ENCODE data around the gene HSF2BP. TPM values are rescaled to one million over a fixed set of nuclear protein-coding genes. Genes with fewer than 3 reads are reported as not detected.
"Not testable (repeated sequence)": the region's sequence is repeated elsewhere in the genome, so short reads cannot be mapped to it uniquely, and the experiment has no call there.

Gene HSF2BP
- polyA plus RNA-seq, 1 experiment, result 1.1 TPM

DNA sequence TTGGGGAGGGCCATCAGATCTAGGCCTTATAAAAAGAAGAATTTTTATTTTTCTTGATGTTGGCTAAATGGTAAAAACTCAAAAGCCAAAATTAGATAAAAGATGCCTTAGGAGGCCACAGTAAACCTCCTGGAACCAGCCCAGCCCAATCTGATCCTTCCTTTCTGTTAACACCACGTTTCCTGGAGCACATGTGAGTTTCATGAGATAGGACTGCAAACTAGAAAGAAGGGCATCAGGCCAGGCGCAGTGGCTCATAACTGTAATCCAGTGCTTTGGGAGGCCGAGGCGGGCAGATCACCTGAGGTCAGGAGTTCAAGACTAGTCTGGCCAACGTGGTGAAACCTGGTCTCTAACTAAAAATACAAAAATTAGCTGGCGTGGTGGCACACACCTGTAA, 6.7 kb downstream of the HSF2BP start:
- Histone ChIP-seq H3K27ac (ENCODE audit: low read depth, low read length) (no peak overlapping the region), H3K9me3 (ENCODE audit: control insufficient read depth, insufficient read depth, low read length) (peaks cover under 1% of the 10 kb centered on the region; the same call in 1 of the 2 replicates), H3K4me3 (ENCODE audit: low read depth, low read length) (no peak overlapping the region), H3K27me3 (ENCODE audit: control insufficient read depth, insufficient read depth, low read length) (peaks cover 3% of the 10 kb centered on the region)
- ChIA-PET CTCF (no interaction called here), POLR2A (no interaction called here)
- DNase-seq (ENCODE audit: low read depth, low spot score), result no peak
- TF ChIP-seq, protein P1, sequence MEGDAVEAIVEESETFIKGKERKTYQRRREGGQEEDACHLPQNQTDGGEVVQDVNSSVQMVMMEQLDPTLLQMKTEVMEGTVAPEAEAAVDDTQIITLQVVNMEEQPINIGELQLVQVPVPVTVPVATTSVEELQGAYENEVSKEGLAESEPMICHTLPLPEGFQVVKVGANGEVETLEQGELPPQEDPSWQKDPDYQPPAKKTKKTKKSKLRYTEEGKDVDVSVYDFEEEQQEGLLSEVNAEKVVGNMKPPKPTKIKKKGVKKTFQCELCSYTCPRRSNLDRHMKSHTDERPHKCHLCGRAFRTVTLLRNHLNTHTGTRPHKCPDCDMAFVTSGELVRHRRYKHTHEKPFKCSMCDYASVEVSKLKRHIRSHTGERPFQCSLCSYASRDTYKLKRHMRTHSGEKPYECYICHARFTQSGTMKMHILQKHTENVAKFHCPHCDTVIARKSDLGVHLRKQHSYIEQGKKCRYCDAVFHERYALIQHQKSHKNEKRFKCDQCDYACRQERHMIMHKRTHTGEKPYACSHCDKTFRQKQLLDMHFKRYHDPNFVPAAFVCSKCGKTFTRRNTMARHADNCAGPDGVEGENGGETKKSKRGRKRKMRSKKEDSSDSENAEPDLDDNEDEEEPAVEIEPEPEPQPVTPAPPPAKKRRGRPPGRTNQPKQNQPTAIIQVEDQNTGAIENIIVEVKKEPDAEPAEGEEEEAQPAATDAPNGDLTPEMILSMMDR (IDR thresholded peaks at IDR 0.05; ENCODE audit: low read depth, low read length), result no peak

DNA sequence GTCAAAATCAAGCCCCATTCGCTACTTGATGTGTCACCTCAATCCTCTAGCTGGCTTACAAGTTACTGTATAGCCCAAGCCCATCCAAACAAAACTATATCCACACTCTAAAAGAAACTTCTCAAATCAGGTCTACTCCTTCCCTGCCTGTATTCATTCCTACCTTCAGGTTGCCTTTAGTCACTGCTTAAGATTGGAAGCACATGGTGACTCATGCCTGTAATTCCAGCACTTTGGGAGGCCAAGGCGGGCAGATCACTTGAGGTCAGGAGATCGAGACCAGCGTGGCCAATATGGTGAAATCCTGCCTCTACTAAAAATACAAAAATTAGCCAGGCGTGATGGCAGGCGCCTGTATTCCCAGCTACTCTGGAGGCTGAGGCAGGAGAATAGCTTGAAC, 7.4 kb downstream of the HSF2BP start:
- H3K27ac ChIP-seq (ENCODE audit: low read depth, low read length); DNase-seq (ENCODE audit: low read depth, low spot score); H3K4me3 ChIP-seq (ENCODE audit: low read depth, low read length); H3K9me3 ChIP-seq (ENCODE audit: control insufficient read depth, insufficient read depth, low read length); POLR2A ChIA-PET; H3K27me3 ChIP-seq (ENCODE audit: control insufficient read depth, insufficient read depth, low read length): not testable (repeated sequence)
- CTCF ChIA-PET, result interaction anchor here (0.7 kb wide), 1 partner anchor 359 kb away, joined by 3 read pairs; no protein-coding TSS in a partner anchor

DNA sequence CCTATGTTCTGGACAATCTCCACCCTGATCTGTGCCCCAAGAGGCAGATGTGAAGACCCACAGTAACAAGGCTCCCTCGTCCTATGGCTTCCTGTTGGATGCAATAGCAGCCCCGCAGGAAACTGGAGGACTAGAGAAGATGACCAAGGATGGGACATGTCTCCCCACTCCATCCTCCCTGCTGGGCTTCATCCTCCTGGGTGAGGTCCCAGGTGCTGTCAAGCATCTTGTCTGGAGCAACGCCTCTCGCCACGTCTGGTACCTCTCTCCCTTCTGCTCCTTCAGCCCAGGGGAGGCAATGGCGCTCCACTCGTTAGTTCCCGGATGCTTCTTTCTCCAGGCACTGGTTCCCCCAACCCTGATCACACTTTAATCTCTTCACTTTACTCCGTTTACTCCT, 11.1 kb downstream of the HSF2BP start:
- H3K4me3 ChIP-seq (ENCODE audit: low read depth, low read length), result no peak overlapping the region
- TF ChIP-seq, protein P1 (IDR thresholded peaks at IDR 0.05; ENCODE audit: low read depth, low read length), result no peak
- no peak overlapping the region for H3K27ac ChIP-seq (ENCODE audit: low read depth, low read length)
- DNase-seq (ENCODE audit: low read depth, low spot score), result no peak
- POLR2A ChIA-PET, result no interaction called here
- CTCF ChIA-PET, result no interaction called here
- H3K27me3 ChIP-seq (ENCODE audit: control insufficient read depth, insufficient read depth, low read length), result peaks cover 3% of the 10 kb centered on the region
- H3K9me3 ChIP-seq (ENCODE audit: control insufficient read depth, insufficient read depth, low read length), result no peaks in the 10 kb centered on the region

DNA sequence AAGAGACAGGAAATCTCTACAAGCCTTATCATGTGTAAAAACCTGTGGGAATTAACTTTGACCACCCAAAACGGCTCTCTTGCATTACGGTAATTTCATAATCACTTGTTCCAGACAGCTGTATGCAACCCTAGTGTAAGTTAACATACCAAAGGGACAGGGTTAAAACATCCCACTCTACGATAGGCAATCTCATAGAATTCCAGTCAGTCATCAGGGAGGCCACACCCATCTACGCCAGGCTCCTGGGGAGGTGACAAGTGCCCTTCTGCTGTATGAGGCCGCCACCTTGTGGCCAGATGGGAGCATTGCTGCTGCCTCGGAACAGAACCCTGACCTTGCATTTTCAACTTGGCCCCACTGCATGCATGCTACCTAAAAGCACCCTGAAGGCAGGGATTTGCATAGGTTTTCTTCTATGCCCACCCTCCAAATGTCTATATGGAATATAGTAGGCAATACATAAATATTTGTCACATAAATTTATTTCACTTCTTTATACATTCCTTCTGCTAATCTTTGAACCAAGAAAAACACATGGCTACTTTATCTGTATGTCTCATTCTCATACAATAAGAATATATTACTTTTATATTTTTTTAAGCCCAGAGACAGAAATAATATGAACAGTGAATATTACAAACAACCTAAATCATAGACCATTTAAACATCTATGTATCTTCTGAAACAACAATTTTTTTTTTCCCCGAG, 12.6 kb downstream of the HSF2BP start:
- H3K27ac ChIP-seq (ENCODE audit: low read depth, low read length), result no peak overlapping the region
- TF ChIP-seq, protein P1 (IDR thresholded peaks at IDR 0.05; ENCODE audit: low read depth, low read length), result peak; percentile 99
- no peaks in the 10 kb centered on the region for H3K9me3 ChIP-seq (ENCODE audit: control insufficient read depth, insufficient read depth, low read length)
- peaks cover 3% of the 10 kb centered on the region for H3K27me3 ChIP-seq (ENCODE audit: control insufficient read depth, insufficient read depth, low read length)
- DNase-seq (ENCODE audit: low read depth, low spot score), result peak; percentile 81
- H3K4me3 ChIP-seq (ENCODE audit: low read depth, low read length), result no peak overlapping the region
- CTCF ChIA-PET, result interaction anchor here (0.7 to 2.5 kb wide), 15 partner anchors 8 to 455 kb away, joined by 3 to 35 read pairs (median 4); no protein-coding TSS in a partner anchor
- POLR2A ChIA-PET, result no interaction called here

DNA sequence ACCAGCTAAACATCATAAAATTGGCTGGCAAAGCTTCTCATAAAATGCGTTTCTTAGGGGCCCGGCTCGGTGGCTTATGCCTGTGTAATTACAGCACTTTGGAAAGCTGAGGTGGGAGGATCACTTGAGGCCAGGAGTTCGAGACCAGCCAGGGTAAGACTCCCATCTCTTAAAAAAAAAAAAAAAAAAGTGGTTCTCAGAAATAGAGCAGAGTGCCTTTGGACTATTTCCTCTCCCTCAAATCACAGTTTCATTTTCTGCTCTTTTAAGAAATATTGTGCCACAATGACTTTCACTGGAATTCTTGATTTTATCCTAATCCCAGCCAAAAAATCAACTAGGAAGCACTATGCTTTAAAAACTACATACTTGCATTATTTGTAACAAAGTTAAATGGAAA, 13.3 kb downstream of the HSF2BP start:
- ChIA-PET POLR2A (no interaction called here), CTCF (interaction anchor here (0.7 to 2.5 kb wide), 15 partner anchors 9 to 454 kb away, joined by 3 to 35 read pairs (median 4); no protein-coding TSS in a partner anchor)
- peaks cover 3% of the 10 kb centered on the region for H3K27me3 ChIP-seq (ENCODE audit: control insufficient read depth, insufficient read depth, low read length)
- no peaks in the 10 kb centered on the region for H3K9me3 ChIP-seq (ENCODE audit: control insufficient read depth, insufficient read depth, low read length)
- H3K27ac ChIP-seq (ENCODE audit: low read depth, low read length), result no peak overlapping the region
- TF ChIP-seq, protein P1 (IDR thresholded peaks at IDR 0.05; ENCODE audit: low read depth, low read length), result no peak
- DNase-seq (ENCODE audit: low read depth, low spot score), result no peak
- no peak overlapping the region for H3K4me3 ChIP-seq (ENCODE audit: low read depth, low read length)
